MM.1S (cell line): Measurements from ENCODE around the gene IGFL1.

Experiments
- DNase-seq: peaks from one replicate; pipeline ENCODE4 v3.0.0-alpha.2; 2015
- H2AFZ ChIP-seq: fragments of 300-600 bp; sonication (generic); 2 replicates; pipeline ENCODE4 v1.6.0; 2016; ENCODE audit warnings: antibody characterized with exemption, low read length
- H3F3A ChIP-seq: fragments of 300-600 bp; sonication (generic); 2 replicates; pipeline ENCODE4 v1.6.1; 2016; ENCODE audit warnings: mild to moderate bottlenecking, antibody characterized with exemption, low read length, moderate library complexity, mixed read lengths; ENCODE audit not compliant: insufficient read depth
- H3K27ac ChIP-seq: fragments of 300-600 bp; sonication (generic); 2 replicates; pipeline ENCODE4 v1.5.1; 2016; ENCODE audit warnings: mild to moderate bottlenecking, low read length
- H3K27me3 ChIP-seq: fragments of 300-600 bp; sonication (generic); replicated peaks from 2 replicates; pipeline ENCODE4 v1.6.0; 2016; ENCODE audit warnings: low read length; ENCODE audit not compliant: insufficient read depth
- H3K36me3 ChIP-seq: fragments of 300-600 bp; sonication (generic); replicated peaks from 2 replicates; pipeline ENCODE4 v1.6.1; 2016; ENCODE audit warnings: mild to moderate bottlenecking, low read length, mixed read lengths; ENCODE audit not compliant: insufficient read depth
- H3K4me1 ChIP-seq: fragments of 300-600 bp; sonication (generic); 2 replicates; pipeline ENCODE4 v1.6.1; 2016; ENCODE audit warnings: low read length, mixed read lengths
- H3K4me2 ChIP-seq: fragments of 300-600 bp; sonication (generic); 2 replicates; pipeline ENCODE4 v1.6.0; 2016; ENCODE audit warnings: low read depth, low read length
- H3K4me3 ChIP-seq: fragments of 300-600 bp; sonication (generic); 2 replicates; pipeline ENCODE4 v1.5.1; 2016; ENCODE audit warnings: low read length, mixed read lengths
- H3K79me2 ChIP-seq: fragments of 300-600 bp; sonication (generic); 2 replicates; pipeline ENCODE4 v1.6.1; 2016; ENCODE audit warnings: mixed run types, low read length, mixed read lengths
- H3K9ac ChIP-seq: fragments of 300-600 bp; sonication (generic); 2 replicates; pipeline ENCODE4 v1.6.1; 2016; ENCODE audit warnings: low read length, mixed read lengths
- H3K9me2 ChIP-seq: fragments of 300-600 bp; sonication (generic); replicated peaks from 2 replicates; pipeline ENCODE4 v1.6.1; 2016; ENCODE audit warnings: mild to moderate bottlenecking, low read length, mixed read lengths; ENCODE audit not compliant: insufficient read depth
- H3K9me3 ChIP-seq: fragments of 300-600 bp; sonication (generic); replicated peaks from 2 replicates; pipeline ENCODE4 v1.6.1; 2016; ENCODE audit warnings: mild to moderate bottlenecking, low read length, mixed read lengths; ENCODE audit not compliant: insufficient read depth
- H4K20me1 ChIP-seq: fragments of 300-600 bp; sonication (generic); 2 replicates; pipeline ENCODE4 v1.6.1; 2016; ENCODE audit warnings: mild to moderate bottlenecking, low read length, moderate library complexity, mixed read lengths; ENCODE audit not compliant: insufficient read depth
- CTCF ChIP-seq: fragments of 300-600 bp; sonication (generic); IDR thresholded peaks from 2 replicates; pipeline ENCODE4 v1.5.1; 2016; ENCODE audit warnings: antibody characterized with exemption, low read length, mixed read lengths
- EZH2 ChIP-seq: fragments of 300-600 bp; sonication (generic); optimal IDR thresholded peaks from 2 replicates; pipeline ENCODE3; 2017; ENCODE audit warnings: low read depth, mild to moderate bottlenecking, antibody characterized with exemption, low read length, mixed read lengths
- EZH2phosphoT487 ChIP-seq: fragments of 300-600 bp; sonication (generic); IDR thresholded peaks from 2 replicates; pipeline ENCODE4 v1.6.1; 2018; ENCODE audit warnings: antibody characterized with exemption, low read length

IGFL1 gene

GRCh38 chr19:46201454-46202310 is 27.9 kb upstream of the IGFL1 start:
- Histone ChIP-seq H3K9me2 (no peaks in the 10 kb centered on the region), H3K27ac (no peak overlapping the region), H3K9ac (no peak overlapping the region), H3K27me3 (peaks cover 47% of the 10 kb centered on the region), H2AFZ (no peak overlapping the region), H3K79me2 (no peaks in the 10 kb centered on the region), H4K20me1 (no peaks in the 10 kb centered on the region), H3F3A (no peaks in the 10 kb centered on the region), H3K36me3 (no peaks in the 10 kb centered on the region), H3K4me1 (no peaks in the 10 kb centered on the region), H3K4me3 (no peak overlapping the region), H3K4me2 (no peak overlapping the region), H3K9me3 (no peaks in the 10 kb centered on the region)
- DNase-seq, result no peak
- no peak for TF ChIP-seq EZH2phosphoT487
- no peak for TF ChIP-seq CTCF
- TF ChIP-seq EZH2, result no peak

GRCh38 chr19:46202426-46202825 is 27.1 kb upstream of the IGFL1 start:
- Histone ChIP-seq H3K4me1 (no peaks in the 10 kb centered on the region), H3K9ac (no peak overlapping the region), H3K79me2 (no peaks in the 10 kb centered on the region), H2AFZ (no peak overlapping the region), H3K9me3 (no peaks in the 10 kb centered on the region), H4K20me1 (no peaks in the 10 kb centered on the region), H3K27ac (no peak overlapping the region), H3K4me2 (no peak overlapping the region), H3K9me2 (no peaks in the 10 kb centered on the region), H3F3A (no peaks in the 10 kb centered on the region), H3K4me3 (no peak overlapping the region), H3K36me3 (no peaks in the 10 kb centered on the region), H3K27me3 (peaks cover 52% of the 10 kb centered on the region)
- DNase-seq, result no peak
- TF ChIP-seq EZH2phosphoT487, result no peak
- no peak for TF ChIP-seq CTCF
- no peak for TF ChIP-seq EZH2

GRCh38 chr19:46202872-46203860 is 26.4 kb upstream of the IGFL1 start:
- no peaks in the 10 kb centered on the region for H3K36me3 ChIP-seq
- no peaks in the 10 kb centered on the region for H3K9me3 ChIP-seq
- H3F3A ChIP-seq, result no peaks in the 10 kb centered on the region
- H3K9ac ChIP-seq, result no peak overlapping the region
- H3K9me2 ChIP-seq, result no peaks in the 10 kb centered on the region
- DNase-seq, result no peak
- no peaks in the 10 kb centered on the region for H3K79me2 ChIP-seq
- H3K4me3 ChIP-seq, result no peak overlapping the region
- H2AFZ ChIP-seq, result no peak overlapping the region
- H3K4me1 ChIP-seq, result no peaks in the 10 kb centered on the region
- peaks cover 55% of the 10 kb centered on the region for H3K27me3 ChIP-seq
- H3K27ac ChIP-seq, result no peak overlapping the region
- no peak overlapping the region for H3K4me2 ChIP-seq
- no peaks in the 10 kb centered on the region for H4K20me1 ChIP-seq
- TF ChIP-seq EZH2, result no peak
- no peak for TF ChIP-seq CTCF
- TF ChIP-seq EZH2phosphoT487, result no peak
